SU-DHL-6 (cell line): ENCODE results near the gene MINDY3.

ENCODE experiments used
- EZH2phosphoT487 ChIP-seq: fragments of 200-600 bp; sonication (generic), shearing (Covaris generic); conservative IDR thresholded peaks from 2 replicates; pipeline ENCODE4 v1.6.1; 2018; ENCODE audit warnings: mild to moderate bottlenecking, antibody characterized with exemption, low read length, moderate library complexity, mixed read lengths
- TF ChIP-seq, protein P1 (sequence below): fragments of 200-600 bp; sonication (generic); IDR thresholded peaks from one replicate; pipeline ENCODE4 v1.5.1; 2017; ENCODE audit warnings: antibody characterized with exemption, mild to moderate bottlenecking, low read length, moderate library complexity; ENCODE audit not compliant: insufficient read depth, poor library complexity, severe bottlenecking

DNA sequence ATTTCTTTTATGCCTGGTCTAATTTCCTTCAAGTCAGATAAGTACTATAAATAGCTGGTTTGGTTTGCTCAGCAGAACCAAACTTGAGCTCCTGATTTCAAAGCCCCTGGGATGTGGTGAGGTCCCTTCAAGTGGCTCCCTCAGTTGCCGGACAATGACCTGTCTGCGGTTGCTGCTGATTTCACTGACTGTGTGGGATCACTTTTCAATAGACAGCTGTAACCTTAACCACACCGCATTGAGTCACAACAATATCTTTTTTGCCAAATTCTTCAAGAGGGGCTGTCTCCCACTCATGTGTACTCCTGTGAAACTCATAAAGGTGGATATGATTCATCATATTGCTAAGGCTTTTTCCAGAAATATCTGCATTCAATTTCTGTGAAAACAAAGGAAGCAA, 117.5 kb downstream of the MINDY3 start:
- TF ChIP-seq, protein P1, sequence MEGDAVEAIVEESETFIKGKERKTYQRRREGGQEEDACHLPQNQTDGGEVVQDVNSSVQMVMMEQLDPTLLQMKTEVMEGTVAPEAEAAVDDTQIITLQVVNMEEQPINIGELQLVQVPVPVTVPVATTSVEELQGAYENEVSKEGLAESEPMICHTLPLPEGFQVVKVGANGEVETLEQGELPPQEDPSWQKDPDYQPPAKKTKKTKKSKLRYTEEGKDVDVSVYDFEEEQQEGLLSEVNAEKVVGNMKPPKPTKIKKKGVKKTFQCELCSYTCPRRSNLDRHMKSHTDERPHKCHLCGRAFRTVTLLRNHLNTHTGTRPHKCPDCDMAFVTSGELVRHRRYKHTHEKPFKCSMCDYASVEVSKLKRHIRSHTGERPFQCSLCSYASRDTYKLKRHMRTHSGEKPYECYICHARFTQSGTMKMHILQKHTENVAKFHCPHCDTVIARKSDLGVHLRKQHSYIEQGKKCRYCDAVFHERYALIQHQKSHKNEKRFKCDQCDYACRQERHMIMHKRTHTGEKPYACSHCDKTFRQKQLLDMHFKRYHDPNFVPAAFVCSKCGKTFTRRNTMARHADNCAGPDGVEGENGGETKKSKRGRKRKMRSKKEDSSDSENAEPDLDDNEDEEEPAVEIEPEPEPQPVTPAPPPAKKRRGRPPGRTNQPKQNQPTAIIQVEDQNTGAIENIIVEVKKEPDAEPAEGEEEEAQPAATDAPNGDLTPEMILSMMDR, result no peak
- no peak for TF ChIP-seq EZH2phosphoT487
